Omental fat pad (tissue), 4 donors: ENCODE data around the gene PLPPR5. TPM values are rescaled to one million over a fixed set of nuclear protein-coding genes. Genes with fewer than 3 reads are reported as not detected.

Source experiments
- ATAC-seq: fragments of 150-250 bp; one replicate; pipeline ENCODE4 v1.9.1; 2016; ENCODE audit warnings: mild to moderate bottlenecking, moderate library complexity; ENCODE audit not compliant: low FRiP score
- DNase-seq: peaks from one replicate; pipeline ENCODE4 v3.0.0-alpha.2; 2019; ENCODE audit warnings: low spot score
- total RNA-seq, 4 donors: library from RNA; depleted of rRNA; stranded (reverse); fragments of >200 nt; gene quantifications; one replicate each; pipeline ENCODE4 v1.1.0, GENCODE V29; 2016
- TF ChIP-seq, protein P1 (sequence below), 3 donors: fragments of 450-650 bp; IDR thresholded peaks; one replicate each; pipeline ENCODE4 v1.5.1; 2016 to 2017; ENCODE audit warnings: antibody characterized with exemption in 3 of 3, mild to moderate bottlenecking in 3 of 3, moderate library complexity in 2 of 3

The PLPPR5 gene
- total RNA-seq, 4 donors from 2014 or later = not detected

DNA sequence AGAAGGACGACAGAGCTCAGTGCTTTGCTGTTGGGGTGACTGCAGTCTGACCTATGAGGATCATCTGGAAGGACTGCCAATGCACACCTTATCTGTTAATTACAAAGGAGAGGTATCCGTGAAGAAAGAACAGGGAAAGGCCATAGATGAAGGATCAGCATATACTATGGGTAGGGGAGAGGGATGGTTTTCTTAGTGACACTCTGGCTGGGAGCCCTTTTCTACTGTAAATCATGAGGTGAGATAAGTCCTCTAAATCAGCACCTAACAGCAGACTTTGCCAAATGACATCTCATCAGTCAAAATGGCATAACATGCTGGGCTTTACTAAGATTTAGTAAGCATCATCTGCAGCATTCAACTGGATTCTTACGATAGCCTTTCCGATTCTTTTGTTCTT is 100.0 kb downstream of the PLPPR5 start:
- TF ChIP-seq, protein P1, sequence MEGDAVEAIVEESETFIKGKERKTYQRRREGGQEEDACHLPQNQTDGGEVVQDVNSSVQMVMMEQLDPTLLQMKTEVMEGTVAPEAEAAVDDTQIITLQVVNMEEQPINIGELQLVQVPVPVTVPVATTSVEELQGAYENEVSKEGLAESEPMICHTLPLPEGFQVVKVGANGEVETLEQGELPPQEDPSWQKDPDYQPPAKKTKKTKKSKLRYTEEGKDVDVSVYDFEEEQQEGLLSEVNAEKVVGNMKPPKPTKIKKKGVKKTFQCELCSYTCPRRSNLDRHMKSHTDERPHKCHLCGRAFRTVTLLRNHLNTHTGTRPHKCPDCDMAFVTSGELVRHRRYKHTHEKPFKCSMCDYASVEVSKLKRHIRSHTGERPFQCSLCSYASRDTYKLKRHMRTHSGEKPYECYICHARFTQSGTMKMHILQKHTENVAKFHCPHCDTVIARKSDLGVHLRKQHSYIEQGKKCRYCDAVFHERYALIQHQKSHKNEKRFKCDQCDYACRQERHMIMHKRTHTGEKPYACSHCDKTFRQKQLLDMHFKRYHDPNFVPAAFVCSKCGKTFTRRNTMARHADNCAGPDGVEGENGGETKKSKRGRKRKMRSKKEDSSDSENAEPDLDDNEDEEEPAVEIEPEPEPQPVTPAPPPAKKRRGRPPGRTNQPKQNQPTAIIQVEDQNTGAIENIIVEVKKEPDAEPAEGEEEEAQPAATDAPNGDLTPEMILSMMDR (IDR thresholded peaks at IDR 0.05) = no peak
- no peak for ATAC-seq
- DNase-seq = no peak

DNA sequence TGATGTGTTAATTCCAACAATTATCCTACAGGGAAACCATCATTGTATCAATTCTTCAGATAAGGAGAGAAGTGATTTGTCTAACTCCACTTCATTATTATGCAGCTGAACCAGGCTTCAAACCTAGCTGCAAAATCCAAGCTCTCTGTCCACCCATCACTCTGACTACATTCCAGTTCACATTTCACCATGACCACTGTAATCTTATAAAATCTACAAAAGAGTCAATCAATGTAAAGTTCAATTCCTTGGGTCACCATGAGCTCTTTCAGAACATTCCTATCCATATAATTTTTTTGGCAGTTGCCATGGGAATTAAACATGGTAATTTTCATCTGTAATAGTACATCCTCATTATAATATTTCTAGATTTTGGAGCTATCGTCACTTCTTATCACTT is 100.9 kb downstream of the PLPPR5 start:
- TF ChIP-seq, protein P1 (IDR thresholded peaks at IDR 0.05) = no peak
- DNase-seq (no peak), ATAC-seq (no peak)

DNA sequence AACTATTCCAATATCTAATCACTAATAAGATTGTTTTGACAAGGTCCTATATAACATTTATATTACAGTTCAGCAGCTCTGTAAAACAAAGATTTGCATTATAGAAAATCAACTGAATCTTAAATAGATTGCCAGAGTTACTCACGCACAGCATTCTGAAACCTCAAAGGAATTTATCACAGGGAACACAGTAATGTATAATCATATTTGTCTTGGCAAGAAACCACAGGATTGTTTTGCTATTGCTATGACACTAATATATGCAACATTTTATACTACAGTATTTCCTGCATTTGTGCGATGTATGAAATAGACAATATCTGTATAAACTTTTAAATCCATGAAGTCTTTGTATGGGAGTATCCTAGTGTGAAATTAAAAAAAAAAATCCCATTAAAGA is 101.4 kb downstream of the PLPPR5 start:
- DNase-seq = no peak
- TF ChIP-seq, protein P1 (IDR thresholded peaks at IDR 0.05) = no peak
- ATAC-seq = no peak

DNA sequence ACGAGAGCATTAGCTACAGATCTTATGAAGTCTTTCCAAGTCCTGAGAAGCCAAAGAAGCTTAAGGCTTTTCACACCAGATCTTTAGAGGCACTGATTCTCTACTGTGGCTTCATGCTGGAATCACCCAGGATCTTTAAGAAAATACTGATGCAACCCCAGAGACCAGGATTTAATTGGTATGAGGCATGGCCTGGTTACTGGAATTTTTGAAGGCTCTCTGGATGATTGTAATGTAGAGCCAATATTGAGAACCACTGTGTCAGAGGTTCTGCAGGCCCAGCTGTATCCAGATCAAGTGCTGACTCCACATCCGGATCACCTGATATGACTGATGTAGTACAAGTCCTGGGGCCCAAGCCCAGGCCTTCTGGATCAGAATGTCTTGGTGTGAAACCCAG is 105.7 kb downstream of the PLPPR5 start:
- TF ChIP-seq, protein P1 (IDR thresholded peaks at IDR 0.05) = no peak
- ATAC-seq = no peak
- DNase-seq = no peak

DNA sequence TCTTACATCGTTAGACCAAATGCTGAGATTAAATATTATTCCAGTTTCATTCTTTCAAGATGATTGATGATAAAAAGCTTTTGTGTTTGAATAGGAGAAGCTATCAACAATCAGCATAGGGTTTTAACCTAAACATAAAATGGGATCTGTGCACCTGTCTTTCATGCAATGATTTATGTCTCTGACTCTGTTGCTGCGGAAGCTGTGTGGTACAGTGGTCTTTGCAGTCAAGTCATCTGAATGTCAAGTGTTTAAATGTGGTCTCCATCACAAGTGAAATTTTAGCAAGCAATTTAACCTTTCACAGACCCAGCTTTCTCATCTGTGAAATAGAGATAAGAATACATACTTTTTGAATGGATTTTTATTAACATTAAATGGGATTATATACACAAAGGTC is 107.2 kb downstream of the PLPPR5 start:
- ATAC-seq = no peak
- TF ChIP-seq, protein P1 (IDR thresholded peaks at IDR 0.05) = no peak

DNA sequence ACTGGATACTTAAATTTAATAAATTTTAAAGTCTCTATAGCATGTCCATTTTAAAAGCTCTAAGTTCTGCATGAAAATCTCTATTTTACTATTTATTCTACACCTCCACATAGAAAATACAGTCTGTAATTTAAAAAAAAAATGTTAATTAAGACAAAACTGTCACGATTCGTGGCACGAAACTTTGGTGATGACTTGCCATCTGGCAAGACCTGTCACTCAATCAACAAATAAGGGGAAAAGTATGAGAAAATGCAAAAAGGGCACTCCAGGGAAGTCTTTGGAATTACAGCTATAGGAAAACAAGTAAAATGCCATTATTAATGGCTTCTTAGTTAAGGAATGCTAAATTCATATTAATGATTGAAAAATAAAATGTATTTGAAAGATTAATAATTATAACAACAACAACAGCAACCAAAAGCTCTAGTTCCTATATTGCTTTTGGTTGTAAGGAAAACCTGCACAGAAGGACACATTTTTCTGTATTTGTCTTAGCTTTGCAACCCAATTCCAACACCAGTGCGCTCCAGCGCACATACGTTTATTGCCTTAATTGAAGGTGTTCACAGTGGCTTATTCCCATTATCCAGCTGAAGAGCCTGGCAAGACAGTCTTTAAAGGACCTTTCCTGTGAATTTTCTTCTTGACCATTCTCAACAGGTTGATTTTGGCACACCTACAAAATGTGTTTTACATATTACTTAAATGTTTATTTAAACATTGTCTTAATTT is 107.8 kb downstream of the PLPPR5 start:
- DNase-seq = no peak
- ATAC-seq = no peak
- TF ChIP-seq, protein P1 (IDR thresholded peaks at IDR 0.05) = no peak

More for the DNA sequence above, 107.2 kb downstream of the PLPPR5 start:
- no peak for DNase-seq

DNA sequence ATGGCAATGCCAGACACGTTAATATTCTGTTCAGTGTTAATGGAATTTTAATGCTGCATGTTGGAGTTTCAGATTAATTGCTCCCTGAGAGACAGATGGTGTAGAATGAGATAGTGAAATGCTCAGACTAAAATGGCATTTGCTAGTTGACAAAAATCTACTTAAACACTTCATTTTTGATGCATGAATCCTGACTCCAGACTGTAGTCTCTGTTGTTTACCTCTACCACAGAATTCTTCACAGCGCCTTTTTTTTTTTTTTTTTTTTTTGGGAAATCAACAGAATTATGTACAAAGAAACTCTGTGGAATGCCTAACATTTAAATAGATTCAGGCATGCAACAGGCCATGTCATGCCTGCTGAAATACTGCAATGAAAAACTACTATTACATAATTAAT is 111.3 kb downstream of the PLPPR5 start:
- no peak for ATAC-seq
- TF ChIP-seq, protein P1 (IDR thresholded peaks at IDR 0.05) = no peak
- no peak for DNase-seq
